Stimulated activated CD8-positive, alpha-beta memory T cell treated with anti-CD3 and anti-CD28 coated beads, Interleukin-12 subunit alpha, Interleukin-12 subunit beta, amount 100 ng/mL, for 24 hours (primary cell): ENCODE results near the gene ART4.
A peak's percentile ranks its signal among the peaks of the same experiment; 100 is the strongest.

Experiments
- DNase-seq: peaks from one replicate; pipeline ENCODE4 v3.0.0-alpha.2; 2020; ENCODE audit errors: extremely low read depth

ART4 gene, protein sequence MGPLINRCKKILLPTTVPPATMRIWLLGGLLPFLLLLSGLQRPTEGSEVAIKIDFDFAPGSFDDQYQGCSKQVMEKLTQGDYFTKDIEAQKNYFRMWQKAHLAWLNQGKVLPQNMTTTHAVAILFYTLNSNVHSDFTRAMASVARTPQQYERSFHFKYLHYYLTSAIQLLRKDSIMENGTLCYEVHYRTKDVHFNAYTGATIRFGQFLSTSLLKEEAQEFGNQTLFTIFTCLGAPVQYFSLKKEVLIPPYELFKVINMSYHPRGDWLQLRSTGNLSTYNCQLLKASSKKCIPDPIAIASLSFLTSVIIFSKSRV

GRCh38 chr12:14843425-14843887 is at the start of gene ART4:
TSS of gene ART4 (minus strand) at chr12:14843526. CDS start at chr12:14843113, 413 bp downstream.
- no peak for DNase-seq

- DNase-seq = no peak
These were observed 49.6 kb upstream of the ART4 start for GRCh38 chr12:14892726-14893505.

DNA sequence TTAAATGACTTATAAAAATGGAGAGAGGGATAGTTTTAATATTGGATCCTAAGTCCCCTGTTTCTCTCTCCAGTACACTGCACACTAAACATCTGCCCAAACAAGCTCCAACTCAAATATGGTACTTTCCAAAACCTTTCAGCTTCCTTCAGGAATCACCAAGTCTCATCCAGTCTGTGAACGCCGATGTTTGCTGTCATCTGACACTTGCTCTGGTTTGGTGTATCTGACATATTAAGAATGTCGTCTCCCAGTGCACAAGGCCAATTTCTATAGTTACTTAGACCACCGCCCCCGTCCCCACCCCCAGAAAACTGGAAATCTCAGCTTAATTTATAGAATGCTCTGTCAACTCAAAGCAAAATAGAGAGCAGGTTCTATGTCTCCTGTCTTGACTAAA is 47.4 kb upstream of the ART4 start:
- no peak for DNase-seq

GRCh38 chr12:14886271-14886670 is 42.9 kb upstream of the ART4 start:
- DNase-seq = no peak

DNA sequence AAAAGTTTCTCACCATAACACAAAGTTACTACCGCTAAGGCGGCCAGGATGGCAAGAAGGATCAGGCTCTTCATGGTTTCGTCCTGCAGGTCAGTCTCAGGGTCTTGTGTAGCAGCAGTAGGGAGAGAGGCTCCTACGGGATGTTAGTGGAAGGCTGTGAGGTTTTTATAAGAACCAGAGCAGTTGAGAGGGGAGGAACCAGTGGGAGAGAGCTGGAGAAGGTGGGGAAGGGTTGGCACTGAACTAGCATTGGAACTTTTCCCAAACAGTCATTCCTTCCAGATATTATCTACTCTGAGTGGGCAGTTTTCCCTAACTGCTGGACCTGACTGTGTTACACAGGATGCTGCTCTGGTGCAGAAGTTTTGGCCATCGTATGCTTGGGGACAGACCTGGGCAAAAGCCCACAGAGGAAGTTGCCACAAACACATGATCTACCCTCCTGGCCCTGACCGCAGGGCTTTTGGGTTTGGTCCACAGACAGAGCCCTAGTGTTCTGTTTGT is 42.4 kb upstream of the ART4 start, which contains the start of gene MGP:
MGP (minus strand) TSS at position 137 of the 504 bp plus-strand sequence; CDS start at position 74, 63 bp downstream.
- DNase-seq = no peak

DNA sequence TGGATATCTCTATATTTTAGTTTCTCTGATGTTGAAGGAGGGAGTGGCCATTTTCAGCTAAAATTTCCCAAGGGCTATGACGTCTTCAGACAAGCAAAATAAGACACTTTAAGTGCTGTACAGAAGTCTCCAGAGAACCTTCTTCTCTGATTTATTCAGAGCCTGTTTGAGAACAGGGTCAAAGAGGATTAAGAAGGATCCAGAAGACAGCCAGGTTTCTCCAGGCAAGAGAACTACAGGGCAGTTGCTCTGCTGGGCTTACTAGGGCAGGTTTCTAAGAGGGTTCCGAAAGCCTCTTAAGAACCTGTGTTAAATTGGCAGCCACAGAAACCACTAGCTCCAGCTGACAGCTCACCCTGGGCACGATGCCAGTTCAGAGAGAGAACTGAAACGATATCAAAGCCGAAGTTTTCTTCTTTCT is 41.1 kb upstream of the ART4 start:
- DNase-seq = peak; percentile 36

DNA sequence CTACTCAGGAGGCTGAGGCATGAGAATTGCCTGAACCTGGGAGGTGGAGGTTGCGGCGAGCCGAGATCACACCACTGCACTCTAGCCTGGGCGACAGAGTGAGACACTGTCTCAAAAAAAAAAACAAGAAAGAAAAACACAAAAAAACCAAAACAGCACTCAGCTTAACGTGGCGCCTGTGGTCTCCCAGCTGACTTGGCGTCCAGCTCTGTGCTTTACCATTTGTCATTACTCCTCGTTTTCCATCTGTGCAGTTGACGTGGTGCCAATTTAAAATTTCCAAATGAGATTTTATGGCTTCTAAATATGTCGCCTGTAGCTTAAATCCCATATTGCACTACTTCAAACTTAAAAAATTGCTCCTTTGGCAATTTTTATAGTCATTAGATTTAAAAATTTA is 40.4 kb upstream of the ART4 start:
- DNase-seq = no peak

DNA sequence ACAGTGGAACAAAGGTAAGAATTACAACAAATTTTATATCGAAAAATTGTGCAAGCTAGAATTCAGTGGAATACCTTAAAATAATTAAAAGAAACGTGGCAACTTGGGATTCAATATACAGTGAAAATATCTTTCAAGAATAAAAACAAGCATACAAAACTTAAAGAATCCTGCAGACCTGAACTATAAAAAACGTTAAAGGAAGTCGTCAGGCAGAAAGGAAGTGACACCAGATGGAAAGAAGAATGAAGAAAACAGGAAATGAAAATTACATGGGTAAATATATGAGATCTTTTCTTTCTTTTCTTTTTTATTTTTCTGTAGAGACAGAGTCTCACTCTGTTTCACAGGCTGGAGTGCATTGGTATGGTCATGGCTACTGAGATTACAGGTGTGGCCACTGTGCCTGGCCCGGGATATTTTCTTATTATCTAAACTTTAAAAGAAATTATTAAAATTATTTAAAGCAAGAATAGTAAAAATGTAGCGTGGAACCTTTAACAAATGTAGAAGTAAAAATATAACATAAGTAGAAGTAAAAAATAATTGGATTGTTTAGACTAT is 37.6 kb upstream of the ART4 start:
- no peak for DNase-seq

DNA sequence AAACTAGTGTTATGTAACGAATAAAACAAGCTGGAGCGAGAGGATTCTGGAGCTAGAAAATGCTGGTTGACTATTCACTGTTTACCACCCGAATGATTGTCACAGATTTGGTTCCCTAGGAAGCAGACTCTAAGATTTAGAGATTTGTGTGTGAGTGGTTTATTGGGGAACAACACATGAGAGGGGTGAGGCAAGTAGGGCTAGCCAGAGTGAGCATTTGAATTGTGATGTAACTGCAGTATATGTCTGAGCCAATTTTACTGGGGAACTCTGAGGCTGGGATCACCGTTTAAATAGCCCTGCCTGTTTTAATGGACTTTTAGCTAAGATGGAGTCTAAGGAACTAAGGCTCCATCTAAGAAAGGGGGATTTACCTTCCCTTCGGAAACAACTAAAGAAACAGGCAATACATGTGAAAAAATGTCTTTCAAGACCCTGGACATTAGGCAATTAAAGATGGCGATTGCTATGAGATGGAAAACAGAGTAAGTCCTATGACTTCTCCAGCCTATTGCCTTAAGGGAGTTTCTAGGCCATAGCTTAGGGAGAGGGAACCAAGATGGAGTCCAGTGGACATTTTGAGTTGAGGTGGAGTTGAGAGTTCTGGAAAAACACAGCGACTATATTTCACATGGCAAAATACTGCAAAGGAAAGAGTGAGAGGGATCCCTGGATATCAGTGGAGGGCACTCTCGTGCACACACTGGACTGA is 36.1 kb upstream of the ART4 start:
- DNase-seq = no peak

- no peak for DNase-seq
These were observed 35.2 kb upstream of the ART4 start for GRCh38 chr12:14878488-14878887.

DNA sequence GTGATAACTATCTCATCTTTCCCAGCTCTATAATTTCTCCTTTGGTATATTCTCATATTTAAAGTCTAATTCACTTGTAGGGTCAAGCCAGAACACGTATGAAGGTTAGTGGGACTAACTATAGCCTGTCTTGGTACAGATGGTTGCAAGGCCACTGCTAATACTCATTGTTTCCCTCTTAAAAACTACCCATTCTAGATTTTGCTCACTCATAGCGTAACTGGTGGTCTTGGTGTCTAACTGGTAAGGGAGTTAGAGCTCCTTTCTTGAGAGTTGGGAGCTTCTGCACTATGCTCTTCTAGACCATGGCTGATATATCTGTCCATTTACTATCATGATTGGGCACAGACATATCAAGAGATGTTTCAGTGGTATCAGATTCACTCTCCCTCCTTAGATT is 33.5 kb upstream of the ART4 start:
- no peak for DNase-seq

GRCh38 chr12:14874882-14875281 is 31.6 kb upstream of the ART4 start:
- no peak for DNase-seq

GRCh38 chr12:14873440-14874185 is 30.3 kb upstream of the ART4 start:
- no peak for DNase-seq

DNA sequence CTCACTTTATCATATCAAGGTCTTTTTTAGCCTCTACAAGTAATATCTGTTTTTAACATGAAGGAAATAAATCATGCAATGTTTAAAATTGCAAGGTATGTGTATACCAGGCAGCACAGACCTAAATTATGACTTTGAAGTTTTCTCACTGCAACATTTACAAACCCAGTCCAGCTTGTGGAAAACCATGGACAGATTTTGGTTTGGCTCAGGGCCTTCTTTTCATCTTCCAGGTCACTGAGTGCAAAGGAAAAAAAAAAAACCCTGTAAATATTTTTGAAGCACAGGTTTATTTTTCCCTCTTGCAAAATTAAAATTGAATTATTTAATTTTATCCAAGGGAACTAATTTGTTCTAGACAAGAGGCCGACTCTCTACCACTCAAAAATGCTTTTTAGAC is 28.6 kb upstream of the ART4 start:
- DNase-seq = no peak

GRCh38 chr12:14871247-14871646 is 27.9 kb upstream of the ART4 start:
- no peak for DNase-seq

DNA sequence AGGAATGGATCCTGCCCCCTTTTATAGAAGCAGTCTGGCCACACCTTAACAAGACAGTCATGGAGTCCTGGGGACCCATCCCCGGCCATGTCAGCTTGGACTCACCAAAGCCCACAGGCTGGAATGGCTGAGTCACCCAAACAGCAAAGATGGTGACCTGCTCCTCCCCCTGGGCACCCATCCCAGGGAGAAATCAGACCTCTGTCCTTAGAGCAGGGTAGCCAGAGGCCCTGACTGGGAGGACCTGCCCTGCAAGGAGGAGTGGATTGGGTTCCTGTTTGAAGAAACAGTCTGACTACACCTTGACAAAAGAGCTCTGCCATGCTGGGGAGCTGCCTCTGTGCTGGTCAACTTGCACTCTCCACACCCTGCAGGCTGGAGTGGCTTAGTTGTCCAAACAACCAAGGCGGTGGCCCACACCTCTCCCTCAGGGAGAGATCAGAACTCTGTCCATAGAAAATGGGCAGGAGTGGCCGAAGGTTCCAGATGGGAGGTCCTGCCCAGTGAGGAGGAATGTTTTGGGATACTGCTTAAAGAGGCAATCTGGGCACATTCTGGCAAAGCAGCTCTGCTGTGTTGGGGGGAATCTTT is 25.7 kb upstream of the ART4 start:
- no peak for DNase-seq

GRCh38 chr12:14860490-14860889 is 17.2 kb upstream of the ART4 start:
- DNase-seq = no peak

DNA sequence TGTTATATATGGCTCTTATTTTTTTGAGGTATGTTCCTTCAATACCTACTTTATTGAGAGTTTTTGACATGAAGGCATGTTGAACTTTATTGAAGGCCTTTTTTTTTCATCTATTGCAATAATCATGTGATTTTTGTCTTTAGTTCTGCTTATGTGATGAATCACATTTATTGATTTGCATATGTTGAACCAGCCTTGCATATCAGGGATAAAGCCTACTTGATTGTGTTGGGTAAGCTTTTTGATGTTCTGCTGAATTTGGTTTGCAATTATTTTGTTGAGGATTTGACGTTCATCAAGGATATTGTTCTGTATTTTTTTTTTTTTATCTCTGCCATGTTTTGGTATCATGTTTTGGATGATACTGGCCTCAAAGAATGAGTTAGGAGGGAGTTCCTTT is 15.2 kb upstream of the ART4 start:
- no peak for DNase-seq

GRCh38 chr12:14854586-14855183 is 11.4 kb upstream of the ART4 start:
- DNase-seq = no peak

DNA sequence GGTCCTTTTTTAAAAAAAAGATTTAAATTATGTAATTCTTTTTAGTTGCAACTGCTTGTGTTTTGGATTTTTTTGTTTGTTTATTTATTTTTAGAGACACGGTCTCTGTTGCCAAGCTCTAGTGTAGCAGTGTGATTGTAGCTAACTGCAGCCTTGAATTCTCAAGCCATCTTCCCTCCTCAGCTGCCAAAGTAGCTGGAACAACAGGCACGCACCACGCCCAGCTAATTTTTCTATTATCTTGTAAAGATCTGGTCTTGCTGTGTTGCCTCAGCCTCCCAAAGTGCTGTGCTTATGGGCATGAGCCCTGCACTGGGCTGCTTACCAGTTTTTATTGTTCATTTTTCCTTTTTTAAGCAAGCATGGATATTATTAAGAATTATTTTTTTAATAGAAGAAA is 10.6 kb upstream of the ART4 start:
- no peak for DNase-seq
